SK-N-SH (cell line): ENCODE measurements around the gene HID1. TPM values are rescaled to one million over a fixed set of nuclear protein-coding genes. Genes with fewer than 3 reads are reported as not detected.
A peak's percentile ranks its signal among the peaks of the same experiment; 100 is the strongest.

Experiments
- CTCF ChIA-PET: fragments of 300-600, 350-600 bp; formaldehyde crosslinking; extraction: SDS; loops from one replicate; lab custom pipeline; 2021; lab: Yijun Ruan, JAX
- POLR2A ChIA-PET: fragments of 350-600 bp; sonication (Branson Sonifier 250); formaldehyde crosslinking; extraction: SDS; loops from one replicate; lab custom pipeline; 2020; ENCODE audit warnings: antibody characterized with exemption, inconsistent platforms; lab: Yijun Ruan, JAX
- DNase-seq: peaks from one replicate; pipeline ENCODE4 v3.0.0; 2012
- H2AFZ ChIP-seq: fragments of 200-600 bp; sonication (generic); 2 replicates; pipeline ENCODE4 v1.8.1; 2016; ENCODE audit warnings: antibody characterized with exemption, mild to moderate bottlenecking, low read depth
- H3F3A ChIP-seq: fragments of 200-600 bp; sonication (generic); replicated peaks from 2 replicates; pipeline ENCODE3; 2016; ENCODE audit warnings: antibody characterized with exemption, mild to moderate bottlenecking; ENCODE audit not compliant: insufficient read depth
- H3K27ac ChIP-seq, 2 experiments: fragments of 200-500 bp in 1 of 2; fragments of 200-600 bp in 1 of 2; sonication (Bioruptor generic) in 1 of 2; sonication (generic), shearing (Covaris generic) in 1 of 2; 2 replicates each; pipeline versions ENCODE4 v1.5.1 to v1.6.1; 2014 to 2016; ENCODE audit warnings: low read depth in 2 of 2, inconsistent platforms in 1 of 2, low read length in 1 of 2, mild to moderate bottlenecking in 1 of 2, mixed read lengths in 1 of 2
- H3K27me3 ChIP-seq: fragments of 200-600 bp; sonication (generic), shearing (Covaris generic); 2 replicates; pipeline ENCODE4 v1.6.1; 2016; ENCODE audit warnings: mixed run types; ENCODE audit not compliant: insufficient read depth
- H3K36me3 ChIP-seq, 2 experiments: fragments of 200-500 bp in 1 of 2; fragments of 200-600 bp in 1 of 2; sonication (Bioruptor generic) in 1 of 2; sonication (generic) in 1 of 2; replicated peaks in 1 of 2; 2 replicates each; pipeline versions ENCODE3 to v1.5.1; 2014 to 2016; ENCODE audit warnings: low read length in 1 of 2, mild to moderate bottlenecking in 1 of 2; ENCODE audit not compliant: insufficient read depth in 2 of 2, control insufficient read depth in 1 of 2
- H3K4me1 ChIP-seq, 2 experiments: fragments of 200-500 bp in 1 of 2; fragments of 200-600 bp in 1 of 2; sonication (Bioruptor generic) in 1 of 2; sonication (generic), shearing (Covaris generic) in 1 of 2; 2 replicates each; pipeline versions ENCODE4 v1.5.1 to v1.6.1; 2014 to 2016; ENCODE audit warnings: low read depth in 1 of 2, low read length in 1 of 2, mixed run types in 1 of 2; ENCODE audit not compliant: insufficient read depth in 2 of 2, control insufficient read depth in 1 of 2
- H3K4me2 ChIP-seq: fragments of 200-600 bp; sonication (generic), shearing (Covaris generic); 2 replicates; pipeline ENCODE4 v1.6.1; 2017; ENCODE audit warnings: mixed run types
- H3K4me3 ChIP-seq, 2 experiments: fragments of 200-500 bp in 1 of 2; fragments of 200-600 bp in 1 of 2; sonication (Bioruptor generic) in 1 of 2; sonication (generic), shearing (Covaris generic) in 1 of 2; 2 replicates each; pipeline versions ENCODE4 v1.5.1 to v1.8.1; 2014 to 2016; ENCODE audit warnings: low read depth in 2 of 2, inconsistent platforms in 1 of 2, low read length in 1 of 2, mild to moderate bottlenecking in 1 of 2, mixed read lengths in 1 of 2, moderate library complexity in 1 of 2
- H3K79me2 ChIP-seq: fragments of 200-600 bp; sonication (generic); 2 replicates; pipeline ENCODE4 v1.8.1; 2017; ENCODE audit warnings: mild to moderate bottlenecking; ENCODE audit not compliant: insufficient read depth
- H3K9ac ChIP-seq: fragments of 200-600 bp; sonication (generic); 2 replicates; pipeline ENCODE4 v1.6.1; 2017; ENCODE audit warnings: mixed run types
- H3K9me2 ChIP-seq: fragments of 200-600 bp; sonication (generic); 2 replicates; pipeline ENCODE4 v1.6.1; 2017; ENCODE audit warnings: mixed run types
- H3K9me3 ChIP-seq: fragments of 200-600 bp; sonication (generic); 2 replicates; pipeline ENCODE4 v1.6.1; 2017; ENCODE audit warnings: mixed run types, mild to moderate bottlenecking, moderate library complexity
- H4K20me1 ChIP-seq: fragments of 200-600 bp; sonication (generic); 2 replicates; pipeline ENCODE4 v1.6.1; 2017; ENCODE audit warnings: mild to moderate bottlenecking, mixed run types; ENCODE audit not compliant: insufficient read depth
- CHD2 ChIP-seq: fragments of 150-350 bp; IDR thresholded peaks from 2 replicates; pipeline ENCODE4 v1.6.1; 2018; ENCODE audit warnings: low read length; ENCODE audit not compliant: partially characterized antibody
- ELF1 ChIP-seq: IDR thresholded peaks from 2 replicates; pipeline ENCODE4 v1.4.0; 2012
- EZH2phosphoT487 ChIP-seq: fragments of 200-600 bp; sonication (generic); IDR thresholded peaks from 2 replicates; pipeline ENCODE4 v1.6.1; 2017; ENCODE audit warnings: low read depth, mixed run types, mild to moderate bottlenecking, antibody characterized with exemption, moderate library complexity, borderline replicate concordance
- FOXJ3 ChIP-seq: sonication (generic); formaldehyde crosslinking; IDR thresholded peaks from 2 replicates; pipeline ENCODE4 v1.5.1; 2020; ENCODE audit warnings: mild to moderate bottlenecking, missing genetic modification reagents
- FOXM1 ChIP-seq: IDR thresholded peaks from 2 replicates; pipeline ENCODE4 v1.4.0; 2012; ENCODE audit warnings: low read depth, mild to moderate bottlenecking
- IRF3 ChIP-seq: fragments of 150-350 bp; IDR thresholded peaks from 2 replicates; pipeline ENCODE4 v1.6.1; 2016; ENCODE audit warnings: mild to moderate bottlenecking, low read depth, low read length
- MAX ChIP-seq: IDR thresholded peaks from 2 replicates; pipeline ENCODE4 v1.4.0; 2012; ENCODE audit warnings: low read depth
- MXI1 ChIP-seq: IDR thresholded peaks from 2 replicates; pipeline ENCODE4 v1.6.1; 2012; ENCODE audit warnings: mild to moderate bottlenecking, low read depth, low read length, improper control_type of control experiment
- NFIC ChIP-seq: IDR thresholded peaks from 2 replicates; pipeline ENCODE4 v1.4.0; 2012; ENCODE audit warnings: borderline replicate concordance
- NRF1 ChIP-seq: IDR thresholded peaks from 2 replicates; pipeline ENCODE4 v1.6.1; 2012; ENCODE audit warnings: low read depth, mild to moderate bottlenecking, low read length
- PBX3 ChIP-seq: IDR thresholded peaks from 2 replicates; pipeline ENCODE4; 2012
- POLR2AphosphoS5 ChIP-seq: IDR thresholded peaks from 2 replicates; pipeline ENCODE4 v1.6.1; 2012; ENCODE audit warnings: low read depth, low read length
- REST ChIP-seq: IDR thresholded peaks from 2 replicates; pipeline ENCODE4 v1.6.1; 2012; ENCODE audit warnings: mild to moderate bottlenecking, low read depth, low read length, moderate library complexity
- RFX5 ChIP-seq: IDR thresholded peaks from 2 replicates; pipeline ENCODE4 v1.6.1; 2012; ENCODE audit warnings: mild to moderate bottlenecking, improper control_type of control experiment, low read length
- RXRA ChIP-seq: IDR thresholded peaks from 2 replicates; pipeline ENCODE4 v1.4.0; 2012; ENCODE audit warnings: low read depth, mild to moderate bottlenecking, borderline replicate concordance
- SIN3A ChIP-seq: IDR thresholded peaks from 2 replicates; pipeline ENCODE4 v1.6.1; 2012; ENCODE audit warnings: low read depth, mild to moderate bottlenecking, low read length, moderate library complexity, borderline replicate concordance
- SMC3 ChIP-seq: IDR thresholded peaks from 2 replicates; pipeline ENCODE4 v1.6.1; 2012; ENCODE audit warnings: low read depth, low read length, improper control_type of control experiment
- TAF1 ChIP-seq: IDR thresholded peaks from 2 replicates; pipeline ENCODE4 v1.6.1; 2012; ENCODE audit warnings: low read depth, mild to moderate bottlenecking, low read length, moderate library complexity, borderline replicate concordance
- USF2 ChIP-seq: fragments of 150-350 bp; IDR thresholded peaks from 2 replicates; pipeline ENCODE4 v1.6.1; 2017; ENCODE audit warnings: antibody characterized with exemption, low read length, low read depth, borderline replicate concordance
- ZBTB33 ChIP-seq: IDR thresholded peaks from 2 replicates; pipeline ENCODE4 v1.4.0; 2012; ENCODE audit warnings: low read depth, borderline replicate concordance
- WGBS: methylation state at CpG from one replicate; pipeline ENCODE4 v1.1.6; 2017; ENCODE audit warnings: low lambda C conversion rate; 5-methylcytosine and 5-hydroxymethylcytosine counted together
- polyA plus RNA-seq, 3 experiments: library from polyadenylated mRNA; depleted of rRNA; stranded (reverse); fragments of >200 nt; gene quantifications; 2 replicates each; pipeline ENCODE4 v1.2.3, GENCODE V29; 2012

The HID1 gene
- polyA plus RNA-seq (2012; rRNA removed), result 2.5 and 2.9 TPM in 2 replicates
- 1.3 and 2.2 TPM in 2 replicates for polyA plus RNA-seq (2012; cell fraction: cytosol; rRNA removed)
- 13.2 and 16.3 TPM in 2 replicates for polyA plus RNA-seq (2012; cell fraction: nucleus; rRNA removed)

- H3K79me2 ChIP-seq, result no peaks in the 10 kb centered on the region
- CTCF ChIA-PET, result interaction anchor here (0.8 to 12.5 kb wide), 16 partner anchors 10 to 903 kb away, joined by 3 to 219 read pairs (median 4); partner anchors contain the start of genes CDR2L, MRPL58, OTOP2 and USH1G
- peaks cover 0 to 22% of the 10 kb centered on the region in 2 experiments; a peak in 1 of 4 replicates for H3K4me1 ChIP-seq
- no peaks in the 10 kb centered on the region for H3K9me2 ChIP-seq
- H3K4me2 ChIP-seq, result peak within 1 kb of the TSS; percentile 96
- POLR2A ChIA-PET, result interaction anchor here (0.5 to 6.7 kb wide), 15 partner anchors 8 to 422 kb away, joined by 3 to 97 read pairs (median 5); partner anchors contain the start of genes ATP5PD, CDR2L, KCTD2 and MRPL58
- 10% methylated on average over 39 of the region's 95 CpGs for WGBS
- H3K27me3 ChIP-seq, result peaks cover 26% of the 10 kb centered on the region
- peak within 1 kb of the TSS; percentile 78 for H2AFZ ChIP-seq
- peak within 1 kb of the TSS; percentile 39; the same call in 1 of the 2 replicates for H3K9ac ChIP-seq
- H4K20me1 ChIP-seq, result no peaks in the 10 kb centered on the region
- no peaks in the 10 kb centered on the region for H3K9me3 ChIP-seq
- TF ChIP-seq ELF1, result no peak
- no peak for TF ChIP-seq ZBTB33
- TF ChIP-seq MXI1, result no peak
- no peak for TF ChIP-seq MAX
- TF ChIP-seq RXRA, result no peak
- no peak for TF ChIP-seq NRF1
- no peak for TF ChIP-seq EZH2phosphoT487
- TF ChIP-seq PBX3, result no peak
- no peak for TF ChIP-seq SIN3A
- TF ChIP-seq RFX5, result no peak
- no peak for TF ChIP-seq FOXM1
- TF ChIP-seq FOXJ3 (CRISPR knock-in tag), result no peak
- no peak for TF ChIP-seq NFIC
- no peak for TF ChIP-seq POLR2AphosphoS5
- no peak for TF ChIP-seq USF2
- no peak for TF ChIP-seq IRF3
- no peak for TF ChIP-seq SMC3
- no peak for TF ChIP-seq REST
- no peak for TF ChIP-seq TAF1
- TF ChIP-seq CHD2, result no peak
- TF ChIP-seq, all 33 proteins: peak for 0
- Histone ChIP-seq H3F3A (peaks cover 5% of the 10 kb centered on the region), H3K4me3 (peak within 1 kb of the TSS; percentile 54 to 70), H3K27ac (peak within 1 kb of the TSS in 1 of 2 experiments; percentile 85; a peak in 2 of 4 replicates), H3K36me3 (no peaks in the 10 kb centered on the region)
- peak; percentile 96 for DNase-seq
Measured at GRCh38 chr17:74972107-74972972, at the start of gene HID1. HID1 (minus strand) TSS chr17:74972759; CDS start chr17:74972656, 103 bp downstream.
